Activated CD8-positive, alpha-beta memory T cell treated with anti-CD3 and anti-CD28 coated beads, Interleukin-2, amount 50 U/mL, for 48 hours (primary cell): ENCODE results near the gene ERI3.

ENCODE experiments used
- DNase-seq: peaks from one replicate; pipeline ENCODE4 v3.0.0-alpha.2; 2020

ERI3 gene

GRCh38 chr1:44259090-44259489 is 96.0 kb downstream of the ERI3 start:
- no peak for DNase-seq

GRCh38 chr1:44256762-44257554 is 98.1 kb downstream of the ERI3 start:
- DNase-seq: no peak

GRCh38 chr1:44254392-44254910 is 100.6 kb downstream of the ERI3 start:
- DNase-seq: no peak

- no peak for DNase-seq
These were observed 102.9 kb downstream of the ERI3 start for GRCh38 chr1:44251989-44252671.

GRCh38 chr1:44251486-44251885 is 103.6 kb downstream of the ERI3 start:
- DNase-seq: no peak

GRCh38 chr1:44250068-44250781 is 104.8 kb downstream of the ERI3 start:
- no peak for DNase-seq

- DNase-seq: no peak
These were observed 105.5 kb downstream of the ERI3 start for GRCh38 chr1:44249543-44249942.

- DNase-seq: no peak
These were observed 108.3 kb downstream of the ERI3 start for GRCh38 chr1:44246806-44247205.

- DNase-seq: no peak
These were observed 110.1 kb downstream of the ERI3 start for GRCh38 chr1:44244986-44245385.

- no peak for DNase-seq
These were observed 111.1 kb downstream of the ERI3 start for GRCh38 chr1:44243782-44244495.

- DNase-seq: no peak
These were observed 112.3 kb downstream of the ERI3 start for GRCh38 chr1:44242746-44243145.

- no peak for DNase-seq
These were observed 114.0 kb downstream of the ERI3 start for GRCh38 chr1:44240802-44241671.

GRCh38 chr1:44239961-44240371 is 115.1 kb downstream of the ERI3 start:
- no peak for DNase-seq

GRCh38 chr1:44239331-44239960 is 115.6 kb downstream of the ERI3 start:
- DNase-seq: no peak

- no peak for DNase-seq
These were observed 116.4 kb downstream of the ERI3 start for GRCh38 chr1:44238660-44239059.

- DNase-seq: peak; percentile 75
These were observed 117.2 kb downstream of the ERI3 start for GRCh38 chr1:44237721-44238457.

GRCh38 chr1:44236490-44237272 is 118.4 kb downstream of the ERI3 start:
- DNase-seq: no peak

- DNase-seq: no peak
These were observed 119.2 kb downstream of the ERI3 start for GRCh38 chr1:44235808-44236207.

GRCh38 chr1:44233593-44233992 is 121.5 kb downstream of the ERI3 start:
- DNase-seq: no peak

GRCh38 chr1:44230796-44231195 is 124.3 kb downstream of the ERI3 start:
- no peak for DNase-seq
